ENCODE results near the gene DTNB.

GRCh38 chr2:25387876-25388449 lies 285.4 kb downstream of the DTNB start:
- no peak for TF ChIP-seq EP300 (IDR thresholded peaks at IDR 0.05)
- TF ChIP-seq CTCF (IDR thresholded peaks at IDR 0.05): no peak
